ENCODE measurements around the gene ABCC6. TPM values are rescaled to one million over a fixed set of nuclear protein-coding genes. Genes with fewer than 3 reads are reported as not detected.

The ABCC6 gene
- polyA plus RNA-seq, 3 donors, result 6.1 to 16.5 (median 14.7) TPM

GRCh38 chr16:16188827-16189226, 34.5 kb downstream of the ABCC6 start:
- no peak for DNase-seq
- Mint-ChIP-seq H3K27me3 (ENCODE audit: low read depth in 3 of 3) (peaks cover 0 to 2% (median under 1%) of the 10 kb centered on the region in 3 donors), H3K9me3 (no peaks in the 10 kb centered on the region), H3K27ac (no peak overlapping the region), H3K36me3 (peaks cover 41 to 48% of the 10 kb centered on the region in 2 donors), H3K4me3 (no peak overlapping the region), H3K4me1 (peaks cover 5% of the 10 kb centered on the region)
- H3K27ac ChIP-seq (ENCODE audit: low read depth in 1 of 2, low read length in 2 of 2), result no peak overlapping the region
- H3K9ac ChIP-seq (ENCODE audit: insufficient read depth, low read length, poor library complexity, severe bottlenecking), result no peak overlapping the region
- TF ChIP-seq CTCF (IDR thresholded peaks at IDR 0.05), result no peak
- no peaks in the 10 kb centered on the region for H4K20me1 ChIP-seq (ENCODE audit: insufficient read depth, low read length)
- no peaks in the 10 kb centered on the region for H3K4me1 ChIP-seq (ENCODE audit: control insufficient read depth in 1 of 2, insufficient read depth in 2 of 2, low read length in 2 of 2)
- H3K27me3 ChIP-seq (ENCODE audit: control insufficient read depth in 2 of 2, insufficient read depth in 2 of 2, low read length in 2 of 2), result no peaks in the 10 kb centered on the region
- peaks cover 14 to 48% of the 10 kb centered on the region in 2 donors for H3K36me3 ChIP-seq (replicated peaks in 1 of 2; ENCODE audit: control insufficient read depth in 1 of 2, insufficient read depth in 2 of 2, low read length in 2 of 2)
- no peak overlapping the region for H3K4me2 ChIP-seq (replicated peaks; ENCODE audit: extremely low read depth, low read length, poor library complexity, severe bottlenecking)
- no peak overlapping the region for H2AFZ ChIP-seq (ENCODE audit: insufficient read depth, low read depth, low read length, poor library complexity, severe bottlenecking)
- intact Hi-C loops (cut with micrococcal nuclease), result no loop called here
- 91% methylated on average over 12 of the region's 13 CpGs for WGBS (ENCODE audit: insufficient coverage)
- H3K79me2 ChIP-seq (ENCODE audit: insufficient read depth, low read length), result no peaks in the 10 kb centered on the region
- no peak overlapping the region for H3K4me3 ChIP-seq (replicated peaks in 1 of 3; ENCODE audit: low read depth in 2 of 3, low read length in 3 of 3)
- H3K9me3 ChIP-seq (replicated peaks in 1 of 2; ENCODE audit: control insufficient read depth in 1 of 2, insufficient read depth in 1 of 2, low read length in 2 of 2), result no peaks in the 10 kb centered on the region

GRCh38 chr16:16186820-16187219, 36.5 kb downstream of the ABCC6 start:
- Histone ChIP-seq H3K9ac (ENCODE audit: insufficient read depth, low read length, poor library complexity, severe bottlenecking) (no peak overlapping the region), H3K27me3 (ENCODE audit: control insufficient read depth in 2 of 2, insufficient read depth in 2 of 2, low read length in 2 of 2) (no peaks in the 10 kb centered on the region), H3K36me3 (replicated peaks in 1 of 2; ENCODE audit: control insufficient read depth in 1 of 2, insufficient read depth in 2 of 2, low read length in 2 of 2) (peaks cover 14 to 49% of the 10 kb centered on the region in 2 donors), H3K4me2 (replicated peaks; ENCODE audit: extremely low read depth, low read length, poor library complexity, severe bottlenecking) (no peak overlapping the region), H4K20me1 (ENCODE audit: insufficient read depth, low read length) (no peaks in the 10 kb centered on the region), H2AFZ (ENCODE audit: insufficient read depth, low read depth, low read length, poor library complexity, severe bottlenecking) (no peak overlapping the region), H3K4me1 (ENCODE audit: control insufficient read depth in 1 of 2, insufficient read depth in 2 of 2, low read length in 2 of 2) (no peaks in the 10 kb centered on the region), H3K27ac (ENCODE audit: low read depth in 1 of 2, low read length in 2 of 2) (no peak overlapping the region), H3K9me3 (replicated peaks in 1 of 2; ENCODE audit: control insufficient read depth in 1 of 2, insufficient read depth in 1 of 2, low read length in 2 of 2) (no peaks in the 10 kb centered on the region), H3K79me2 (ENCODE audit: insufficient read depth, low read length) (no peaks in the 10 kb centered on the region), H3K4me3 (replicated peaks in 1 of 3; ENCODE audit: low read depth in 2 of 3, low read length in 3 of 3) (no peak overlapping the region)
- Mint-ChIP-seq H3K4me3 (no peak overlapping the region), H3K9me3 (no peaks in the 10 kb centered on the region), H3K27ac (no peak overlapping the region), H3K36me3 (peaks cover 37 to 44% of the 10 kb centered on the region in 2 donors), H3K4me1 (peaks cover 5% of the 10 kb centered on the region), H3K27me3 (ENCODE audit: low read depth in 3 of 3) (peaks cover 0 to 2% (median 0%) of the 10 kb centered on the region in 3 donors)
- intact Hi-C loops (cut with micrococcal nuclease), result no loop called here
- WGBS (ENCODE audit: insufficient coverage), result 90% methylated on average over 11 of the region's 11 CpGs
- no peak for TF ChIP-seq CTCF (IDR thresholded peaks at IDR 0.05)
- DNase-seq, result no peak

All from CD14-positive monocyte (primary cell).